Keratinocyte (primary cell): ENCODE data around the gene CHIT1.

ENCODE experiments used
- EZH2 ChIP-seq: IDR thresholded peaks from one replicate; pipeline ENCODE4 v1.6.1; 2012; ENCODE audit warnings: inconsistent platforms, mild to moderate bottlenecking, low read length, moderate library complexity
- TF ChIP-seq, protein P1 (sequence below), 3 experiments: IDR thresholded peaks in 1 of 3; conservative IDR thresholded peaks in 1 of 3; optimal IDR thresholded peaks in 1 of 3; 2 replicates in 2 of 3; 3 replicates in 1 of 3; pipeline versions ENCODE3 to v1.5.1; 2011; ENCODE audit warnings: low read length in 3 of 3, mild to moderate bottlenecking in 3 of 3, moderate library complexity in 2 of 3, control low read depth in 1 of 3, inconsistent platforms in 1 of 3; ENCODE audit not compliant: insufficient read depth in 2 of 3; ENCODE audit errors: extremely low read depth in 1 of 3

- TF ChIP-seq, protein P1, sequence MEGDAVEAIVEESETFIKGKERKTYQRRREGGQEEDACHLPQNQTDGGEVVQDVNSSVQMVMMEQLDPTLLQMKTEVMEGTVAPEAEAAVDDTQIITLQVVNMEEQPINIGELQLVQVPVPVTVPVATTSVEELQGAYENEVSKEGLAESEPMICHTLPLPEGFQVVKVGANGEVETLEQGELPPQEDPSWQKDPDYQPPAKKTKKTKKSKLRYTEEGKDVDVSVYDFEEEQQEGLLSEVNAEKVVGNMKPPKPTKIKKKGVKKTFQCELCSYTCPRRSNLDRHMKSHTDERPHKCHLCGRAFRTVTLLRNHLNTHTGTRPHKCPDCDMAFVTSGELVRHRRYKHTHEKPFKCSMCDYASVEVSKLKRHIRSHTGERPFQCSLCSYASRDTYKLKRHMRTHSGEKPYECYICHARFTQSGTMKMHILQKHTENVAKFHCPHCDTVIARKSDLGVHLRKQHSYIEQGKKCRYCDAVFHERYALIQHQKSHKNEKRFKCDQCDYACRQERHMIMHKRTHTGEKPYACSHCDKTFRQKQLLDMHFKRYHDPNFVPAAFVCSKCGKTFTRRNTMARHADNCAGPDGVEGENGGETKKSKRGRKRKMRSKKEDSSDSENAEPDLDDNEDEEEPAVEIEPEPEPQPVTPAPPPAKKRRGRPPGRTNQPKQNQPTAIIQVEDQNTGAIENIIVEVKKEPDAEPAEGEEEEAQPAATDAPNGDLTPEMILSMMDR (optimal IDR thresholded peaks at IDR 0.05 in 1 of 3, IDR thresholded peaks at IDR 0.05 in 1 of 3, conservative IDR thresholded peaks at IDR 0.05 in 1 of 3; ENCODE audit: extremely low read depth in 1 of 3, insufficient read depth in 2 of 3, low read length in 3 of 3): no peak
- no peak for TF ChIP-seq EZH2
Observed at GRCh38 chr1:203168256-203168786, 61.2 kb downstream of the CHIT1 start.
